GM18951 (cell line): Measurements from ENCODE around the gene SINHCAF.
A peak's percentile ranks its signal among the peaks of the same experiment; 100 is the strongest.
"Not testable (repeated sequence)": the region's sequence is repeated elsewhere in the genome, so short reads cannot be mapped to it uniquely, and the experiment has no call there.

ENCODE experiments used
- POLR2A ChIP-seq: IDR thresholded peaks from 4 replicates; pipeline ENCODE4 v1.6.1; 2011; ENCODE audit warnings: mild to moderate bottlenecking; ENCODE audit not compliant: insufficient read length, insufficient read depth; ENCODE audit errors: extremely low read depth
- in situ Hi-C: fragments of 300-500 bp; cut with MboI; formaldehyde crosslinking; loops from one replicate; pipeline ENCODE4 v1.12.0; 2022; ENCODE audit warnings: low sequenced_read_pairs, mixed read lengths, inconsistent platforms; ENCODE audit not compliant: unreplicated experiment

The SINHCAF gene, protein sequence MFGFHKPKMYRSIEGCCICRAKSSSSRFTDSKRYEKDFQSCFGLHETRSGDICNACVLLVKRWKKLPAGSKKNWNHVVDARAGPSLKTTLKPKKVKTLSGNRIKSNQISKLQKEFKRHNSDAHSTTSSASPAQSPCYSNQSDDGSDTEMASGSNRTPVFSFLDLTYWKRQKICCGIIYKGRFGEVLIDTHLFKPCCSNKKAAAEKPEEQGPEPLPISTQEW

DNA sequence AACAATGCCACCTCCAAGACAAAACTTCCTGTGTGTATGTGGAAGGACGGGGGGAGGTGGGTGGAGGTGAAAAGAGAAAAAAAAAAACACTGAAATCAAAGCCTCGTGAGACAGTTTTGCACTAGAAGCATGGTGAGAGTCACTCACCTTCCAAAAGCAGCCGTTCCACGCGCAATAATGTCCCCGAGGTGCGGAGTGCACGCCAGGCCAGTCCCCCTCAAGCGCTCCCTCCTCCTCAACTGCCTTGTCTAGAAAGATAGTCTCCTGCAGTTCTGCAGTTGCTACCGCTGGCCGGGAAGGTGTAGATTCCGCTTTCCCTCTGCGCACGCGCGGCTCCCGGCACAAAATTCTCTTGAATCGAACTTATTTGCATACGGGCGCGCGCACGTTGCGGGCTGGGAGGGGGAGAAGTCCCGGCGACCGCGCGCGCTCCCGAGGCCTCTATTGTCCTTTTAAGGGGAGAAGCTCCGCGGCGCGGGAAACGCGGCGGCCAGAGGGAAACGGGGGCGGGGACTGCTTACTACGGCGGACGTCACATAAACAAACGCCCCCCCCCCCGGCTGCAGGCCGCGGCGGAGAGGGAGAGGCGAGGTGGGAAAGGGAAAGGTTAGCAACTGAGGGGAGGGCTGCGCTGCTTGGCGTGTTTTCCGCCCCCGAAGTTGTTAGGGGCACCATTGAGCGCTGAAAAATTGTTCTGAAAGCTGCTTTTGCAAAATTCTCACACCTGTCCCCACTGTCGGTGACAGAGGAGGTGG is at the start of gene SINHCAF:
Gene SINHCAF, minus strand, starts transcription at position 274 of the 755 bp plus-strand sequence. CDS start 27,946 bp downstream, outside the sequence.
- in situ Hi-C loops, result no loop called here
- peak; percentile 95 for TF ChIP-seq POLR2A

DNA sequence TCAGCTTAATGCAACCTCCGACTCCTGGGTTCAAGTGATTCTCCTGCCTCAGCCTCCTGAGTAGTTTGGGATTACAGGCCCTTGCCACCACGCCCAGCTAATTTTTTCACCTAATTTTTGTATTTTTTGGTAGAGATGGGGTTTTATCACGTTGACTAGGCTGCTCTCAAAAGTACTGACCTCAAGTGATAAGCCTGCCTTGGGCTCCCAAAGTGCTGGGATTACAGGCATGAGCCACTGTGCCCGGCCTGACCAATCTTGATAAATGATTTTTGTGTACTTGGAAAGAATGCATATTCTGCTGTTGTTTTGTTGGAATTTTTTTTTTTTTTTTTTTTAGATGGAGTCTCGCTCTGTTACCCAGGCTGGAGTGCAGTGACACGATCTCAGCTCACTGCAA is 49.5 kb upstream of the SINHCAF start:
- in situ Hi-C loops, result not testable (repeated sequence)

DNA sequence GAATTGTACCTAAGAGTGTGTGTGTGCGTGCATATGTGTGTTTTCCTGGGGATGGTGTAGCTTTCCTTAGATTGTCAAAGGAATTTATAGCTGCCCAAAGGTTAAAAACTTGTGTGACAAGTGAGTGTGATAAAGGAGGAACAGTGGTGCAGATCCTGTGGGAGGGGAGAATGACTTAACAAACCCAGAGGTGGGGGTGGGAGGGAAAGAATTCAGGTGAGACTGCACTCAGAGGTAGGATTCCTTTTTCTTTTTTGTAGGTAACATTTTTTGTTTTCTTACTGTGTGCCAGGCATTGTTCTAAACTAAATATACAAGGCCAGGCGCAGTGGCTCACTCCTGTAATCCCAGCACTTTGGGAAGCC is 45.3 kb upstream of the SINHCAF start:
- TF ChIP-seq POLR2A, result no peak
- in situ Hi-C loops, result no loop called here

DNA sequence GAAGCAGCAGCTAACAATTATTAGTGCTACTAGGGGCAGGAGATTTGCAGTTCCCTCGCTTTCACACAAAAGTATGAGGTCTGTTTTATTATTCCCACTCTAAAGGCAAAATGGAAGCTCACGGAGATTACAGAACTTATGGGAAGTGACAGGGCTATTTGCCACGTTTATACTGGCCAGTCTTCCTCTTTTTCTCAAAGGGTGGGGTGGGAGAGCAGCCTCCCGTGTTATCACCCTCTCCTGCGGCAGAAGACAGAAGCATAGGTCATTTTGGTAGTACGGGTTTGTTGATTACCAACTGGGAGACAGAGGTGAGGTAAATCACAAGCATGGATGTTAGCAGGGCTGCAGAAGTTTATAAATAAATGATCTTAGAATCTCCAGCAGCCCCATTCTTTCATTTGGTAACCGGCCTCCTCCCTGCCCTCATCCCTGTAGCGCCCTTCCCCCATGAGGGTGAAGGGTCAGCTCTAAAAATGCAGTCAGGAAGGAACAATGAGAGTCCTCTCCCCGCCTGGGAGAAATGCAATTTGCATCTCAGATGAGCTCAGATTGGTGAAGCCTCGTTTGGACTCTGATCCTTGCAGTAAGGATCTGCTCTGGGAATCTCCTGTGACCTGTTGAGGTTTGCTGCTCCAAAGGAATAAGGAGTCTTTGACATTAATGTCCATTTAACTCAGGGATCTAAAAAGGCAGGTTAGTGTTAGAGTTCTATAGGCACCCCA is 44.7 kb upstream of the SINHCAF start:
- no peak for TF ChIP-seq POLR2A
- in situ Hi-C loops, result no loop called here

DNA sequence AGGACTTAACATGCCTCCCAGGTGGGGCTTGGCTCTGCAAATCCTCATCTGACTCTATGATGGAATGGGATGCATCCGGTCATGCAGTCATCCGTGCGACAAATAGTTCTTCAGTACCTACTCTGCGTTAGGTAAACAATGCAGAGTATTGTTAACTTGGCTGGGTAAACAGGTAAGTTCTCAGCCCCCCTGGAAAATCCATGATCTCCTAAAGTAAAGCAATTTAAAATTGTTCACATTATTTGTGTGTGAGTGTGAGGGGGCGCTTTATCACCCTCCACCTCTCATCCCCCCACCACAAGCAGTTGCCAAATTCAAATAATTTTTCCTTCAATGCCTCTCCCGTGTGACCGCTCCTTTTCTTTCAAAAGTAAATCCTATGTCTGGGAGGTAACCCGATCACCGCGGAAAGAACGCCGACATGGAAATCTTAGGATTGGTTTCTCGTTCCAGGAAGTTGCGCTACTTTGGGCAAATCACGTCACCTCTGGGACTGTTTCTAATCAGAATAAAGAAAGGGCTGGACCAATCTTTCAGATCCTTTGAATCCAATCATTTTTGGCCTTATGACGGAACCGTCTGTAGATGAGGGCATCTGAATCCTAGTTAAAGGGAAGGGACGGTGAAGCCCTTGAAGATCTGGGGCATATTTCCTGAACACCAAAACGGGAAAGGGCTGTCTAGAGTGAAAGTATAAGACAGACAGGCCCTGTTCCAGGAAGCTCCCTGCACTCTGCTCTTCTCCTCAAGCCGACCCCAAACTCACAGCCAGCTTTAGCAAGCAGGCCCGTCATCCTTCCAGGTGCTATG is 44.0 kb upstream of the SINHCAF start:
- in situ Hi-C loops, result no loop called here
- no peak for TF ChIP-seq POLR2A

DNA sequence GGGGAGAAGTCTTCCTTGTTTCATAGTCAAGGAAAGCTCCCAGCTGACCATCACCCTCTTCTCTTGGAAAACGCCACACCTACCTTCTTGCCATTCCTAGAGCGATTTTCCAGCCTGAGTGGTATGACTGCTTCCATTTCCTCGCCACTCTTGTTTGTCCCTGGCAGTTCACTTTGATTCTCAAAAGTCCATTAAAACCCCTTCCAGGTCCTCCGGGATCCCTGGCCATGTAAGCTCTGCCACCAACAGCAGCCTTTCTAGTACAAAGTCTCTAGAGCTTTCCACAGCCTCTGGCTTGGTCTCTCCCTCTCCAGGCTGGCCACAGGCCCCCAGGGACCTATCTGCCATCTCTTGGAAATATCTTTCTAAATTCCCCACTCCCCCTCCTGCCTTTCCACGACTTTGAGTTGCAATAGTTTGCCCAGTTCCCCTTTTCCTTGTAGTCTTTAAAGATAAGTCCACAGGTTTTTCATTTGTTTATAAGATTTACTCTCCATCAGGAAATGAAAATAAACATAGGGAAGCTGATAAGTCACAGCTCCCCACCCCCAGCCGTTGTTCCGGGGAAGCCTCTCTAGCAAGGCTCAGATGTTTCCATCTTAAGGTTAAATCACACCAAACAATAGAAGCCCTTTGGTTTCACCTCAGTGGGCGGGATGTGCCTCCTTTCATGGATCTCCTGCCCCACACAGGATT is 42.9 kb upstream of the SINHCAF start:
- in situ Hi-C loops, result no loop called here
- TF ChIP-seq POLR2A, result no peak

DNA sequence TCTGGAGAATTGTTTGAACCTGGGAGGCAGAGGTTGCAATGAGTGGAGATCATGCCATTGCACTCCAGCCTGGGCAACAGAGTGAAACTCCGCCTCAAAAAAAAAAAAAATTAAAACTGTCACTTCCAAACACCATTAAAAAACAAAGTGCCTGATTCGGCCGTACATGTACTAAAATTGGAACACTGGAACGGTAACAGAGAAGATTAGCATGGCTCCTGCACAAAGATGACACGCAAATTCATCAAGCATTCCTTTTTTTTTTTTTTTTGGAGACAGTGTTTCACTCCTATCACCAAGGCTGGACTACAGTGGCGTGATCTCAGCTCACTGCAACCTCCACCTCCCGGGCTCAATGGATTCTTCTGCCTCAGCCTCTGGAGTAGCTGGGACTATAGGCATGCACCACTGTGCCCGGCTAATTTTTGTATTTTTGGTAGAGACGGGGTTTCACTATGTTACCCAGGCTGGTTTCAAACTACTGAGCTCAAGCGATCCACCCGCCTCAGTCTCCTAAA is 40.2 kb upstream of the SINHCAF start:
- in situ Hi-C loops, result no loop called here
- no peak for TF ChIP-seq POLR2A

DNA sequence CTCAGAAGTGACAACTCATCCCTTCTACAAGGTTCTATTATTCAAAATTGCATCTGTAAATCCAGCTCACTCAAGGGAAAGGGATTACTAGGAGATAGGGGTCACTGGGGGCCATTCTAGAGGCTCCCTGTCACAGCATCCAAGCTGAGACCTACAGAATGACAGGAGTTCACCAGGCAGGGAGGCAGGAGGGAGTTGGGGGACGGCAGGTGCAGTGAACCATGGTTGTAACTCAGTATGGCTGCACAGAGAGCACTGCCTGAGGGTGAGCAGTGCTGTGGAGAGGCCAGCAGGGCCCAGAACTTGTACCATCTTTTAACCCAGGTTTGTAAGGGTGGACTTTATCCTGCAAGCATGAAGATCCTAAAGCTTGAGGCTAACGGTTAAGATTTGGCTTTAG is 37.9 kb upstream of the SINHCAF start:
- no peak for TF ChIP-seq POLR2A
- in situ Hi-C loops, result no loop called here

DNA sequence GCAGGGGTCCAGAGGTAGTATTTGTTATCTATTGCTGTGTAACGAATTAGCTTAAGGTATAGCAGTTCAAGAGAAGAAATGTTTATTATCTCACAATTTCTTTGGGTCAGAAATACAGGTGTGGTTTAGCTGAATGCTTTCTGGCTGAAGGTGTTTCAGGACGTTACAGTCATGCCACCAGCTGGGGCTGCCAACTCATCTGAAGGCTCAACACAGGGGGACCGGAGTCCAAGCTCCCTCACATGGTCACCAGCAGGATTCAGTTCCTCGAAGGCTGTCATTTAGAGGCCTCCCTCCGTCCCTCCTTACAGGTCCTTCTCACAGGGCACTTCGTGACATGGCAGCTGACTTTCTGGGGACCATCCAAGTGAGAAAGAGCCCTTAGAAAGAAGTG is 37.5 kb upstream of the SINHCAF start:
- in situ Hi-C loops, result no loop called here
- no peak for TF ChIP-seq POLR2A

DNA sequence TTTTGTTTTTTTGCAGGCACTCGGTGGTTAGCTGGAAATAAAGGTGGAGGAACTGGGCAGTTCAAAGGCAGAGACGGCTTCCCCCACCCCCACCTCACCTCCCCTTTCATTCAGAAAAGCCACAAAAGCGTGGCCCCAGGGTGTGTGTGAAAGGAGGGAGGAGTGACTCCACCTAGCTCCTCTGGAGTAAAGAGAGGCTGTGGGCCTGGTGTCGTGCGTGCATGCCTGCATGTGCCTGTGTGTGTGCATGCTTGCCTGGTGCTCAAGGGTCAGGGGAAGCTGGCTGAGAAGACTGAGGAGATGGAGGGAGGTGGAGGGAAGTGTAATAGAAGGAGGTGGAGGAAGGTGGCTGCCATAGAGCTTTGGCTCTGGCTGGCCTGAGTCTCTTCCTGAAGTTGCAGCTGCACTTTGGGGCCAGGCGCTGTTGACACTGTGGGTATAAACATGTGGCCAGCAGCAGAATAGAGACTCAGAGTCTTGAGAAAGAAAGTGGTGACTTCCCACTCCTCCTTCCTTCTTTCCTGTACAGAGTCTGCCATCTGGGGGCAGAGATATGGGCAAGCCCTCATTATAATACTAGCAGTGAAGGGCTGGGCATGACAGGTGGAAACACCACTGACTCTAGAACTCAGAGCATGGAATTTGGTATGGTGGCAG is 36.9 kb upstream of the SINHCAF start:
- TF ChIP-seq POLR2A, result no peak

DNA sequence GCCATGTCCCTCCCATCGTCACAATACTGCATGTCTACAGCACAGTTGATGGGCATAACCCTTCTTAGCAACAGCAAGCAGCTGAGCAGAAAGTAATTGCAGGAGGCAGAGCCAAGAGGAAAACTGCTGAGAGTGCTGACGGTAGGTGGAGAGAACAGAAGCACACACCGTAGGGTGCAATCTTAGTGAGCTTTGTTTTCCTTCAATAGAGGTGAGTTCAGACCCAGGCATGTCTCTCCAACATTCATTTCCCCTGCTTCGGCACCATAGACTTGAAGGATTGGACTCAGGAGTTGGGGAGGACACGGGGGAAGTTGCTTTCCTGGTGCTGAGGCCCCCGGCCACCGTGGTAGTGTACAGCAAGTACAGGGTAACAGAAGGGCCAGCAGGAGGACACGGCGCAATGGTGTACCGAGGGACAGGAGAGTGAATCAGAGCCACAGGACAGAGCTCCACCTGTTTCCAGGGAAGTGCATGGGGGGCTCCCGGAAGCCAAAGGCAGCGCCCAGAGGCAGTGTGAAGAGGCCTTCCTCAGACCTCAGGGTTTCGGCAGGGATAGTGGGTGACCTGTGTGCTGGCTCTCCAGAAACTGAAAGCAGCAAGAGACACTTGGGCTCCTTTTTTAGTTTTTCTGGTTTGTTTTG is 36.3 kb upstream of the SINHCAF start:
- TF ChIP-seq POLR2A, result no peak
- in situ Hi-C loops, result no loop called here

More for the DNA sequence above, 36.9 kb upstream of the SINHCAF start:
- in situ Hi-C loops, result no loop called here

DNA sequence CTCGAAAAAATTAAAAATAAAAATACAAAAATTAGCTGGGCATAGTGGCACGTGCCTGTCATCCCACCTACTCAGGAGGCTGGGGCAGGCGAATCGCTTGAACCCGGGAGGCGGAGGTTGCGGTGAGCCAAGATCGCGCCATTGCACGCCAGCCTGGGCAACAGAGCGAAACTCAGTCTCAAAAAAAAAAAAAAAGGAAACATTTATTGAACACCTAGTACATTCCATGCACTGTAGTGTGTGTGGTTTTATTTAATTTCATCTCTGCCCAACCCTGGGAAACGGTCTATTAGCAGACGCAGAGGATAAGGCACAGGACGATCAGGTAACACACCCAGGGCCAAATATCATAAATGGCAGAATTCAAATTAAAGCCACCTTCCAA is 35.8 kb upstream of the SINHCAF start:
- no peak for TF ChIP-seq POLR2A
- in situ Hi-C loops, result no loop called here

DNA sequence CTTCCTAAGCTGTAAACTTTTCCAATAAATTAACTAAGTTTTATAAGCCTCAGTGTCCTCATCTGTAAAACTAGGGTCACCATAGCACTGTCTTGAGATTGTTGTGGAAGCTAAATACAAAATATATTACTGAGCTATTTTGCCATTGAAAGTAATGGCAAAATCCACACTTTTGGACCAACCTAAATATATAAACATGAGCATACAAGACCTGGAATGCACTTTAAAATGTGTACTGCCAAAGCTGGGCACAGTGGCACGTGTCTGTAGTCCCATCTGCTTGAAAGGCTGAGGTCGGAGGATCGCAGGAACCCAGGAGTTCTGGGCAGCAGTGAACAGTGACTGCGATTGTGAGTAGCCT is 29.8 kb upstream of the SINHCAF start:
- no peak for TF ChIP-seq POLR2A

More for the DNA sequence above, 29.8 kb upstream of the SINHCAF start:
- in situ Hi-C loops, result no loop called here
